GM12892 (cell line): ENCODE measurements around the gene EIF2S1.

Source experiments
- DNase-seq: peaks from one replicate; pipeline ENCODE4 v3.0.0; 2011; ENCODE audit not compliant: insufficient read length
- FAIRE-seq: peaks from 2 replicates; lab custom pipeline; 2011; peaks lifted over from hg19 to GRCh38; lab: Jason Lieb, UNC
- POLR2A ChIP-seq: IDR thresholded peaks from 2 replicates; pipeline ENCODE4 v1.6.1; 2011; ENCODE audit warnings: low read depth, low read length, control low read depth
- POLR2AphosphoS5 ChIP-seq: IDR thresholded peaks from 2 replicates; pipeline ENCODE4 v1.6.1; 2011; ENCODE audit warnings: low read depth, low read length, control low read depth
- TAF1 ChIP-seq: IDR thresholded peaks from 2 replicates; pipeline ENCODE4 v1.6.1; 2011; ENCODE audit warnings: low read depth, mild to moderate bottlenecking, control low read depth, low read length, borderline replicate concordance

Gene EIF2S1

GRCh38 chr14:67352055-67352454 lies 8.1 kb upstream of the EIF2S1 start:
- no peak for FAIRE-seq
- DNase-seq: no peak
- TF ChIP-seq POLR2AphosphoS5: no peak
- TF ChIP-seq POLR2A: no peak
- TF ChIP-seq TAF1: no peak

GRCh38 chr14:67357186-67357968 lies 2.8 kb upstream of the EIF2S1 start:
- no peak for TF ChIP-seq POLR2A
- no peak for TF ChIP-seq POLR2AphosphoS5
- TF ChIP-seq TAF1: no peak
- DNase-seq (no peak), FAIRE-seq (no peak)

GRCh38 chr14:67357969-67358354 lies 2.2 kb upstream of the EIF2S1 start:
- DNase-seq (no peak), FAIRE-seq (no peak)
- TF ChIP-seq POLR2A (no peak), POLR2AphosphoS5 (no peak), TAF1 (no peak)

DNA sequence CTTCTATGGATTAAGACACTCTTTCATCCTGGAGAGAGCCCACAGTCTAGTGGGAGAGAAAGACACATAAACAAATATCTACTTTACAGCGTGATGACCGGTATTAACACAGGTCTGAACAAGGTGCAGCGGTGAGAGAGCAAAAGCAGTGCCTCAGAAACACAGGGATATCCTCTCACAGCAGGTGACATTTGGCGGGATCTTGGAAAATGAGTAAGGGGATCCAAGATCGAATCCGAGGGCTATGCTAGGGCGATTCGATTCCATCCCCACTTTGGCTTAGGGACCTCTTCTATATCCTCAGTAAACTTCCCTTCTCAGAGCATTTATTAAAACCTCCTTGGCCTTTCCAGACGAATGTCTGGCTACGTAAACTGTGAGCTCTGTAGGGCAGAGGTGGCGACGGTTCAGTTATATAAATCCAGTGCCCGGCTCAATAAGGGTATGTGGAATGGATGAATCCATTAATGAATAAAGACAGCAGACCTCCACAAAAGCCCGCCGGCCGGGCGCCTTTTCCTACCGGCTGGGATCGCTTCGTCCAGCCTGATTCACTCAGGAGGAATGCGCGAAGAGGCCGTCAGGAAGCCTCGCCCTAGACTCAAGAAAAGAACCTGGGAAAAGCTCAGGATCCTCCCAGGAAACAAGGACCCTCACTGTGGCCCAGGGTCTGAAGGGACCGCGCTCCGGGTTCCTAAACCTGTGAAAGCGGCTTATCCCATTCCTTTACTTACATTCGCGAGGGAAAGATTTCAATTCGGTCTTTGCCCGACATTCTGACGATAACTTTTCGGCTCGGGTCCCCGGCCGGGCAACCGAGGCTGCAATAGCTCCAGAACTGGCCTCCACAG lies 979 bp upstream of the EIF2S1 start:
- no peak for TF ChIP-seq POLR2AphosphoS5
- no peak for TF ChIP-seq POLR2A
- TF ChIP-seq TAF1: no peak
- DNase-seq: no peak
- FAIRE-seq: no peak

- peak; percentile 53 for FAIRE-seq
- TF ChIP-seq TAF1 (no peak), POLR2AphosphoS5 (peak; percentile 7; the same call in 1 of the 2 replicates), POLR2A (no peak)
- DNase-seq: no peak
Observed at GRCh38 chr14:67360470-67361206, 510 bp downstream of the EIF2S1 start.

DNA sequence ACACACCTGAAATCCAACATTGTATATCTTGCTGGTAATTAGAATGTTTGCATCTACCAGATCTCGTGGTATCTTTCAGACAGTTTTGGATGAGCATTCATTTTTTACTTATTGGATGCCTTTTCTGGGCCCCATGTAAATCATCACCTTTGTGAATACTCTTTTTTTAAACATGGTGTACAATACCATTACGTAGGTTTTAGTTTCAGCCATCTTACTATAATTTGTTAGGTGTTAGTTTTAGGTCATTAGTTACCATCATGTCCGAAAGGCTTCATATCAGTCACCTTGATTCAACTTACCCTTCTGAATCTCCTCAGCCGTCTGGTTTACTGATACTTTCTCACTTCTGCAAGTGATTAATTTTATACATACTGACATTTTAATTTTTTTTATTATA lies 5.3 kb downstream of the EIF2S1 start:
- TF ChIP-seq POLR2A (no peak), TAF1 (no peak), POLR2AphosphoS5 (no peak)
- no peak for DNase-seq
- peak; percentile 54 for FAIRE-seq

DNA sequence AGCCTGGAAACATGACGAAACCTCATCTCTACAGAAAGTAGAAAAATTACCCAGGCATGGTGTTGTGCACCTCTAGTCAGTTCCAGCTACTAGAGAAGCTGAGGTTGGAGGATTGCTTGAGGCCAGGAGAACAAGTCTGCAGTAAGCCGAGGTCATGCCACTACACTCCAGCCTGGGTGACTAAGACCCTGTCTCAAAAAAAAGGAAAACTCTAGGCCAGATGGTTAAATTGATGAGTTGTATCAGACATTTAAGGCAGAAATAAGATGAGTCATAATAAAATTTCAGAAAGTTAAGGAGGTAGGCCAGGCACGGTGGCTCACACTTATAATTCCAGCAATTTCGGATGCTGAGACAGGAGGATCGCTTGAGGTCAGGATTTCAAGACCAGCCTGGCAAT lies 10.7 kb downstream of the EIF2S1 start:
- DNase-seq: no peak
- FAIRE-seq: peak; percentile 14
- TF ChIP-seq TAF1 (no peak), POLR2A (no peak), POLR2AphosphoS5 (no peak)

GRCh38 chr14:67371247-67372148 lies 11.4 kb downstream of the EIF2S1 start:
- FAIRE-seq: no peak
- TF ChIP-seq POLR2A (no peak), POLR2AphosphoS5 (no peak), TAF1 (no peak)
- DNase-seq: no peak

DNA sequence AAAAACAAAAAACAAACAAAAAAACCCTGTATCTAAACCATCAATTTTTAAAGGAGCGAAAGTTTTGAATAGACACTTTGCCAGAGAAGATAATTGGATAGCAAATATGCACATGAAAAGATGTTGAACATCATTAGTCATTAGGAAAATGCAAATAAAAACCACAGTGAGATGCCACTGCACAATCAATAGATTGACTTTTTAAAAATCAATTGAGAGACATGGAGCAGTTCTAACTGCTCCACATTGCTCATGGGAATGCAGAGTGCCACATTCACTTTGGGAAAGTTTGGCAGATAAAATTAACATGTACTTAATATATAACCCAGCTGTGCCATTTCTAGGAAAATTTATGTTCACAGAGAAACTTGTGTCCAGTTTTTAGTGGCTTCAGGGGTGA lies 12.7 kb downstream of the EIF2S1 start:
- DNase-seq (no peak), FAIRE-seq (no peak)
- TF ChIP-seq POLR2A (no peak), POLR2AphosphoS5 (no peak), TAF1 (no peak)

GRCh38 chr14:67373347-67373746 lies 13.2 kb downstream of the EIF2S1 start:
- peak; percentile 82 for FAIRE-seq
- no peak for TF ChIP-seq TAF1
- TF ChIP-seq POLR2A: no peak
- no peak for TF ChIP-seq POLR2AphosphoS5
- no peak for DNase-seq

DNA sequence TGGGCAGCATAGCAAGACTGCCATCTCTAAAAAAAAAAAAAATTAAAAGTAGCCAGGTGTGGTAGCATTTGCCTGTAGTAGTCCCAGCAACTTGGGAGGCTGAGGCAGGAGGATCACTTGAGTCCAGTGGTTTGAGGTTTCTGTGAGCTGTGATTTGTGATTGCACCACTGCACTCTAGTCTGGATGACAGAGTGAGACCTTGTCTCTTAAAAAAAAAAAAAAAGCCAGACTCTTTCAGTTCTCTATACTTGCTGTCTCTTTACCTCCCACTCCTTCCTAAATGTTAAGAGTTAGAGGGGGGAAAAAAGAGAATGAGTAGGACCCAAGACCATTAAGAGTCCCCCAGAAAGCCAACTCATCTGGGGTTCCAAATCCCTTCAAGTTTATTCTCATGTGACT lies 17.8 kb downstream of the EIF2S1 start:
- DNase-seq: no peak
- no peak for FAIRE-seq
- no peak for TF ChIP-seq TAF1
- TF ChIP-seq POLR2AphosphoS5: no peak
- no peak for TF ChIP-seq POLR2A
